Activated CD4-positive, alpha-beta T cell treated with anti-CD3 and anti-CD28 coated beads, Interleukin-2, amount 10 ng/mL, durations not matched to agents 7 days and 5 days (primary cell): Measurements from ENCODE around the gene KISS1R. TPM values are rescaled to one million over a fixed set of nuclear protein-coding genes. Genes with fewer than 3 reads are reported as not detected.

ENCODE experiments used
- CTCF ChIA-PET: fragments of 350-600 bp; sonication (Branson Sonifier 250); formaldehyde crosslinking; loops from one replicate; lab custom pipeline; 2021; ENCODE audit warnings: antibody characterized with exemption; lab: Charles Lee
- POLR2A ChIA-PET: fragments of 350-600 bp; sonication (Branson Sonifier 250); formaldehyde crosslinking; loops from one replicate; lab custom pipeline; 2021; ENCODE audit warnings: antibody characterized with exemption; lab: Charles Lee
- DNase-seq: peaks from one replicate; pipeline ENCODE4 v3.0.0-alpha.2; 2020
- H3K27ac Mint-ChIP-seq: one replicate; pipeline ENCODE4 v1.8.0; 2021; ENCODE audit warnings: mild to moderate bottlenecking, moderate library complexity, mixed read lengths
- H3K27me3 Mint-ChIP-seq: one replicate; pipeline ENCODE4 v1.8.0; 2021; ENCODE audit warnings: mixed read lengths
- H3K36me3 Mint-ChIP-seq: one replicate; pipeline ENCODE4 v1.8.0; 2021; ENCODE audit warnings: low read depth, mixed read lengths
- H3K4me1 Mint-ChIP-seq: one replicate; pipeline ENCODE4 v1.8.0; 2021; ENCODE audit warnings: mixed read lengths
- H3K4me3 Mint-ChIP-seq: one replicate; pipeline ENCODE4 v1.8.0; 2021; ENCODE audit warnings: mild to moderate bottlenecking, moderate library complexity, mixed read lengths
- H3K9me3 Mint-ChIP-seq: one replicate; pipeline ENCODE4 v1.8.0; 2021; ENCODE audit warnings: mixed read lengths
- total RNA-seq, 2 experiments: library from RNA; stranded (reverse); gene quantifications; one replicate each; pipeline ENCODE4 v1.2.3, GENCODE V29; 2021

KISS1R gene
- total RNA-seq, 2 experiments from 2014 or later: 0.72 to 1.1 TPM

- Mint-ChIP-seq H3K9me3 (no peaks in the 10 kb centered on the region), H3K4me1 (peaks cover 17% of the 10 kb centered on the region), H3K27ac (peak overlapping the region; percentile 62), H3K4me3 (no peak overlapping the region), H3K27me3 (no peaks in the 10 kb centered on the region), H3K36me3 (peaks cover 10% of the 10 kb centered on the region)
- POLR2A ChIA-PET: no interaction called here
- DNase-seq: no peak
- CTCF ChIA-PET: interaction anchor here (0.6 to 1.4 kb wide), 2 partner anchors 19 to 52 kb away, joined by 3 to 4 read pairs; partner anchors contain the start of gene WDR18
Measured at GRCh38 chr19:931860-932647, 14.9 kb downstream of the KISS1R start.

- peaks cover 3% of the 10 kb centered on the region for H3K9me3 Mint-ChIP-seq
- CTCF ChIA-PET: interaction anchor here (1.1 to 1.4 kb wide), 2 partner anchors 12 to 51 kb away, joined by 3 to 4 read pairs; partner anchors contain the start of gene WDR18
- peaks cover 24% of the 10 kb centered on the region for H3K4me1 Mint-ChIP-seq
- peak overlapping the region; percentile 70 for H3K4me3 Mint-ChIP-seq
- no peaks in the 10 kb centered on the region for H3K27me3 Mint-ChIP-seq
- POLR2A ChIA-PET: no interaction called here
- peak overlapping the region; percentile 83 for H3K27ac Mint-ChIP-seq
- DNase-seq: peak; percentile 57
- peaks cover 15% of the 10 kb centered on the region for H3K36me3 Mint-ChIP-seq
Measured at GRCh38 chr19:932648-933552, 15.8 kb downstream of the KISS1R start.

GRCh38 chr19:933553-933882 lies 16.4 kb downstream of the KISS1R start:
- no peak for DNase-seq
- POLR2A ChIA-PET: no interaction called here
- H3K4me1 Mint-ChIP-seq: peaks cover 29% of the 10 kb centered on the region
- CTCF ChIA-PET: interaction anchor here (1.1 to 1.4 kb wide), 2 partner anchors 11 to 51 kb away, joined by 3 to 4 read pairs; partner anchors contain the start of gene WDR18
- no peak overlapping the region for H3K4me3 Mint-ChIP-seq
- no peak overlapping the region for H3K27ac Mint-ChIP-seq
- no peaks in the 10 kb centered on the region for H3K27me3 Mint-ChIP-seq
- H3K9me3 Mint-ChIP-seq: peaks cover 3% of the 10 kb centered on the region
- peaks cover 17% of the 10 kb centered on the region for H3K36me3 Mint-ChIP-seq

- Mint-ChIP-seq H3K36me3 (peaks cover 18% of the 10 kb centered on the region), H3K27ac (peak overlapping the region; percentile 46), H3K4me1 (peaks cover 31% of the 10 kb centered on the region), H3K9me3 (peaks cover 3% of the 10 kb centered on the region), H3K4me3 (no peak overlapping the region), H3K27me3 (no peaks in the 10 kb centered on the region)
- ChIA-PET POLR2A (no interaction called here), CTCF (no interaction called here)
- no peak for DNase-seq
Measured at GRCh38 chr19:934197-934840, 17.2 kb downstream of the KISS1R start.

GRCh38 chr19:934865-935479 lies 17.8 kb downstream of the KISS1R start:
- CTCF ChIA-PET: interaction anchor here (1.5 kb wide), 1 partner anchor 10 kb away, joined by 4 read pairs; no protein-coding TSS in a partner anchor
- H3K27ac Mint-ChIP-seq: no peak overlapping the region
- H3K4me3 Mint-ChIP-seq: no peak overlapping the region
- peaks cover 36% of the 10 kb centered on the region for H3K4me1 Mint-ChIP-seq
- POLR2A ChIA-PET: no interaction called here
- no peaks in the 10 kb centered on the region for H3K27me3 Mint-ChIP-seq
- peaks cover 3% of the 10 kb centered on the region for H3K9me3 Mint-ChIP-seq
- DNase-seq: no peak
- H3K36me3 Mint-ChIP-seq: peaks cover 19% of the 10 kb centered on the region

- Mint-ChIP-seq H3K9me3 (peaks cover 3% of the 10 kb centered on the region), H3K36me3 (peaks cover 19% of the 10 kb centered on the region), H3K4me1 (peaks cover 42% of the 10 kb centered on the region), H3K4me3 (no peak overlapping the region), H3K27ac (no peak overlapping the region), H3K27me3 (no peaks in the 10 kb centered on the region)
- CTCF ChIA-PET: interaction anchor here (1.0 to 1.5 kb wide), 2 partner anchors 11 to 13 kb away, joined by 3 to 4 read pairs; no protein-coding TSS in a partner anchor
- POLR2A ChIA-PET: no interaction called here
- no peak for DNase-seq
Measured at GRCh38 chr19:936175-936546, 19.0 kb downstream of the KISS1R start.

GRCh38 chr19:937259-937694 lies 20.1 kb downstream of the KISS1R start:
- Mint-ChIP-seq H3K4me1 (peaks cover 42% of the 10 kb centered on the region), H3K36me3 (peaks cover 20% of the 10 kb centered on the region), H3K4me3 (no peak overlapping the region), H3K27me3 (no peaks in the 10 kb centered on the region), H3K27ac (peak overlapping the region; percentile 68), H3K9me3 (peaks cover 3% of the 10 kb centered on the region)
- DNase-seq: peak; percentile 75
- POLR2A ChIA-PET: no interaction called here
- CTCF ChIA-PET: interaction anchor here (0.7 to 2.2 kb wide), 3 partner anchors 14 to 82 kb away, joined by 3 to 7 read pairs (median 3); no protein-coding TSS in a partner anchor

- no peaks in the 10 kb centered on the region for H3K27me3 Mint-ChIP-seq
- no peak for DNase-seq
- peaks cover 3% of the 10 kb centered on the region for H3K9me3 Mint-ChIP-seq
- peaks cover 35% of the 10 kb centered on the region for H3K4me1 Mint-ChIP-seq
- H3K36me3 Mint-ChIP-seq: peaks cover 17% of the 10 kb centered on the region
- no peak overlapping the region for H3K27ac Mint-ChIP-seq
- POLR2A ChIA-PET: interaction anchor here (0.7 kb wide), 1 partner anchor 164 kb away, joined by 4 read pairs; no protein-coding TSS in a partner anchor
- no peak overlapping the region for H3K4me3 Mint-ChIP-seq
- CTCF ChIA-PET: interaction anchor here (0.6 to 2.2 kb wide), 6 partner anchors 9 to 569 kb away, joined by 3 to 7 read pairs (median 3); no protein-coding TSS in a partner anchor
Measured at GRCh38 chr19:938233-938923, 21.2 kb downstream of the KISS1R start.

- Mint-ChIP-seq H3K27me3 (no peaks in the 10 kb centered on the region), H3K4me3 (no peak overlapping the region), H3K4me1 (peaks cover 35% of the 10 kb centered on the region), H3K27ac (no peak overlapping the region), H3K36me3 (peaks cover 17% of the 10 kb centered on the region), H3K9me3 (peaks cover 3% of the 10 kb centered on the region)
- no peak for DNase-seq
- ChIA-PET CTCF (interaction anchor here (0.6 to 1.4 kb wide), 3 partner anchors 10 to 301 kb away, joined by 3 to 5 read pairs (median 3); no protein-coding TSS in a partner anchor), POLR2A (no interaction called here)
Measured at GRCh38 chr19:939439-939838, 22.3 kb downstream of the KISS1R start.

GRCh38 chr19:939922-940321 lies 22.8 kb downstream of the KISS1R start:
- Mint-ChIP-seq H3K36me3 (peaks cover 17% of the 10 kb centered on the region), H3K27ac (peak overlapping the region; percentile 76), H3K4me3 (peak overlapping the region; percentile 17), H3K9me3 (peaks cover 3% of the 10 kb centered on the region), H3K4me1 (peaks cover 35% of the 10 kb centered on the region), H3K27me3 (no peaks in the 10 kb centered on the region)
- DNase-seq: no peak
- ChIA-PET POLR2A (no interaction called here), CTCF (interaction anchor here (0.6 to 1.4 kb wide), 3 partner anchors 10 to 301 kb away, joined by 3 to 5 read pairs (median 3); no protein-coding TSS in a partner anchor)

GRCh38 chr19:940591-941291 lies 23.6 kb downstream of the KISS1R start:
- Mint-ChIP-seq H3K9me3 (peaks cover 3% of the 10 kb centered on the region), H3K4me1 (peaks cover 35% of the 10 kb centered on the region), H3K27me3 (no peaks in the 10 kb centered on the region), H3K27ac (peak overlapping the region; percentile 76), H3K4me3 (peak overlapping the region; percentile 69), H3K36me3 (peaks cover 17% of the 10 kb centered on the region)
- DNase-seq: peak; percentile 63
- POLR2A ChIA-PET: no interaction called here
- CTCF ChIA-PET: interaction anchor here (1.4 kb wide), 1 partner anchor 300 kb away, joined by 3 read pairs; no protein-coding TSS in a partner anchor
